ENCODE data around the gene TSGA10. TPM values are rescaled to one million over a fixed set of nuclear protein-coding genes. Genes with fewer than 3 reads are reported as not detected.
"Not testable (repeated sequence)": the region's sequence is repeated elsewhere in the genome, so short reads cannot be mapped to it uniquely, and the experiment has no call there.

The TSGA10 gene
- total and polyA plus RNA-seq, 11 donors = 0.75 to 63.7 (median 2.8) TPM

DNA sequence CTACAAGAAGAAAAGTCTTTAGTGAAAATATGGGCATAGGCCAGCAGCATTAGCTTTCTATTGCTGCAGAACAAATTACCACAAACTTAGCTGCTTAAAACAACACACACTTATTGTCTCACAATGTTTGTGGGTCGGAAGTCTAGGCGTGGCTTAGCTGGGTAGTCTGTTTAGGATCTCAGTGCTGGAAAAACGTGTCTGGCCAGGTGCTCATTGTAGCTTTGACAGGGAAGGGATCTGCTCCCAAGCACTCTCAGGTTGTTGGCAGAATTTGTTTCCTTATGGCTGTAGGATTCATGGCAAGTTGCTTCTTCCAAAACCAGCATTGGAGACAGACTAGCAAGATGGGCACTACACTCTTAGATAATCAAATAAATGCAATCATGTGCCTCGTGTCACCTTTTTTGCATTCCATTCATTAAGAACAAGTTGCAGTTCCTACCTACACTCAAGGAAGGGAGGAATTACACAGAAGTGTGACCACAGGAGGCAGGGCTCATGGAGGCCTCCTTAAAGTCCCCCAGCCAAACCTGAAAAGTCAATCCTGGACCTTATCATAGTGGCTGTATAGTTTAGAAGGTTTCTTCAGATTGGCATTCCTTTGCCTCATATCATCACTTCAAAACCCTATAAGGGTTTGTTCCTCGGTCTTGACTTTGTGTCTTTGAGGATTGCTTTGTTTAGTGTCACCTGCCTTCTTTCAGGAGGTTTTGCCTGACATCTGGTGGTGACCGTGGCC lies 43.5 kb upstream of the TSGA10 start:
- ATAC-seq = no peak
- no peak for TF ChIP-seq CTCF (IDR thresholded peaks at IDR 0.05)
- TF ChIP-seq POLR2A (IDR thresholded peaks at IDR 0.05) = no peak
- H3K27ac ChIP-seq = no peak overlapping the region
- no peak for DNase-seq
- H3K36me3 ChIP-seq = peaks cover 0 to 65% (median 50%) of the 10 kb centered on the region in 9 donors
- no peaks in the 10 kb centered on the region for H3K9me3 ChIP-seq
- intact Hi-C loops (cut with DNase I) = loop anchor here in 1 of 10 donors (10.0 kb wide), 1 partner anchor 127 kb away; no protein-coding TSS in a partner anchor
- H3K4me1 ChIP-seq = no peaks in the 10 kb centered on the region
- no peak overlapping the region for H3K4me3 ChIP-seq
- WGBS, 4 donors = 85 to 89% (median 87%) methylated on average over 6 of the region's 6 CpGs
- no peaks in the 10 kb centered on the region for H3K27me3 ChIP-seq

GRCh38 chr2:99192364-99192763 lies 37.6 kb upstream of the TSGA10 start:
- not testable (repeated sequence) for H3K4me3 ChIP-seq, H3K4me1 ChIP-seq, H3K27ac ChIP-seq, ATAC-seq, DNase-seq, H3K9me3 ChIP-seq, H3K27me3 ChIP-seq
- intact Hi-C loops (cut with DNase I) = loop anchor here in 1 of 10 donors (10.0 kb wide), 1 partner anchor 132 kb away; no protein-coding TSS in a partner anchor
- peaks cover 0 to 100% (median 70%) of the 10 kb centered on the region in 9 donors for H3K36me3 ChIP-seq
- WGBS, 4 donors = 98 to 99% (median 98%) methylated on average over 4 of the region's 4 CpGs

DNA sequence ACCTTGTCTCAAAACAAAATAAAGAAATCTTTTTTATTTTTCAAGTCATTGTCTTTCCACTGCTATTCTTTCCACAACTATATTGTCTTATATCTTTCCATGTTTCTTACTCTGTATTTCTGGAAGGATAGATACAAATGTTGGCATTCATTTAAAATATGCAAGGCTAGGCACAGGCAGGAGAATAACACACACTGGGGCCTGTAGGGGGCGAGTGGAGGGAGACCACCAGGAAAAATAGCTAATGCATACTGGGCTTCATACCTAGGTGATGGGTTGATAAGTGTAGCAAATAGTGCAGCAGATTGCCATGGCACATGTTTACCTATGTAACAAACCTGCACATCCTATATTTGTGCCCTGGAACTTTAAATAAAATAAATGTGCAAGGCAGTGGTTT lies 35.8 kb upstream of the TSGA10 start:
- no peak for DNase-seq
- intact Hi-C loops (cut with DNase I) = loop anchor here in 1 of 10 donors (10.0 kb wide), 1 partner anchor 134 kb away; no protein-coding TSS in a partner anchor
- 83 to 92% (median 86%) methylated on average over 1 of the region's 1 CpG for WGBS, 4 donors

GRCh38 chr2:99188357-99188756 lies 33.6 kb upstream of the TSGA10 start:
- intact Hi-C loops (cut with DNase I) = loop anchor here in 3 of 10 donors (10.0 kb wide), 2 partner anchors 146 to 306 kb away; partner anchors contain the start of genes REV1 (in 3 of the 3), EIF5B (in 1 of the 3) and TXNDC9 (in 1 of the 3)
- H3K27ac ChIP-seq = no peak overlapping the region
- H3K4me1 ChIP-seq = peaks cover 0 to 6% (median 0%) of the 10 kb centered on the region in 12 donors
- no peak for ATAC-seq
- TF ChIP-seq POLR2A (IDR thresholded peaks at IDR 0.05) (no peak), CTCF (IDR thresholded peaks at IDR 0.05) (no peak)
- H3K36me3 ChIP-seq = peaks cover 0 to 70% (median 41%) of the 10 kb centered on the region in 9 donors
- DNase-seq = no peak
- H3K4me3 ChIP-seq = no peak overlapping the region
- no peaks in the 10 kb centered on the region for H3K27me3 ChIP-seq
- WGBS, 4 donors = 94 to 98% (median 96%) methylated on average over 3 of the region's 3 CpGs
- no peaks in the 10 kb centered on the region for H3K9me3 ChIP-seq

More for the DNA sequence above, 35.8 kb upstream of the TSGA10 start:
- ATAC-seq = no peak
- Histone ChIP-seq H3K27ac (no peak overlapping the region), H3K36me3 (peaks cover 0 to 91% (median 61%) of the 10 kb centered on the region in 9 donors), H3K4me1 (no peaks in the 10 kb centered on the region), H3K9me3 (no peaks in the 10 kb centered on the region), H3K27me3 (no peaks in the 10 kb centered on the region), H3K4me3 (no peak overlapping the region)
- TF ChIP-seq CTCF (IDR thresholded peaks at IDR 0.05) (no peak), POLR2A (IDR thresholded peaks at IDR 0.05) (no peak)
